ENCODE results near the gene CFL1.

- TF ChIP-seq CTCF (conservative IDR thresholded peaks at IDR 0.05; ENCODE audit: low read length) (no peak), EZH2phosphoT487 (IDR thresholded peaks at IDR 0.05; ENCODE audit: borderline replicate concordance) (no peak)
Observed at GRCh38 chr11:65900125-65900898, 42.3 kb upstream of the CFL1 start, which contains the start of gene FOSL1.
